HEK293 (cell line): Measurements from ENCODE around the gene POLR2L.

ENCODE experiments used
- BCL6B ChIP-seq: fragments of 450-650 bp; formaldehyde crosslinking; IDR thresholded peaks from 2 replicates; pipeline ENCODE4 v1.5.1; 2017; ENCODE audit warnings: missing biosample characterization, missing genetic modification characterization
- CTCF ChIP-seq: fragments of 450-650 bp; formaldehyde crosslinking; IDR thresholded peaks from 2 replicates; pipeline ENCODE4 v1.5.1; 2016; ENCODE audit warnings: missing biosample characterization, missing genetic modification characterization
- FEZF1 ChIP-seq: fragments of 450-650 bp; formaldehyde crosslinking; IDR thresholded peaks from 2 replicates; pipeline ENCODE4 v1.5.1; 2016; ENCODE audit warnings: missing biosample characterization, missing genetic modification characterization
- GFI1B ChIP-seq: fragments of 450-650 bp; formaldehyde crosslinking; IDR thresholded peaks from 2 replicates; pipeline ENCODE4 v1.5.1; 2016; ENCODE audit warnings: missing biosample characterization, missing genetic modification characterization
- GLIS2 ChIP-seq: fragments of 450-650 bp; formaldehyde crosslinking; IDR thresholded peaks from 2 replicates; pipeline ENCODE4 v1.5.1; 2016; ENCODE audit warnings: missing biosample characterization, missing genetic modification characterization
- KLF9 ChIP-seq: fragments of 450-650 bp; formaldehyde crosslinking; IDR thresholded peaks from 2 replicates; pipeline ENCODE4 v1.5.1; 2016; ENCODE audit warnings: missing biosample characterization, missing genetic modification characterization, low read depth
- PRDM4 ChIP-seq: fragments of 450-650 bp; formaldehyde crosslinking; IDR thresholded peaks from 2 replicates; pipeline ENCODE4 v1.5.1; 2017; ENCODE audit warnings: missing biosample characterization, missing genetic modification characterization
- SP2 ChIP-seq: fragments of 450-650 bp; formaldehyde crosslinking; IDR thresholded peaks from 2 replicates; pipeline ENCODE4 v1.5.1; 2016; ENCODE audit warnings: missing biosample characterization, missing genetic modification characterization
- ZBTB26 ChIP-seq: fragments of 450-650 bp; formaldehyde crosslinking; optimal IDR thresholded peaks from 2 replicates; pipeline ENCODE3; 2016; ENCODE audit warnings: missing biosample characterization, mild to moderate bottlenecking, missing genetic modification characterization
- ZBTB7A ChIP-seq: fragments of 450-650 bp; formaldehyde crosslinking; IDR thresholded peaks from 2 replicates; pipeline ENCODE4 v1.5.1; 2016; ENCODE audit warnings: low read depth, missing biosample characterization, missing genetic modification characterization
- ZBTB8A ChIP-seq: fragments of 450-650 bp; formaldehyde crosslinking; IDR thresholded peaks from 2 replicates; pipeline ENCODE4 v1.5.1; 2016; ENCODE audit warnings: missing biosample characterization, missing genetic modification characterization
- ZFP3 ChIP-seq: fragments of 450-650 bp; formaldehyde crosslinking; IDR thresholded peaks from 2 replicates; pipeline ENCODE4 v1.5.1; 2016; ENCODE audit warnings: low read depth, missing biosample characterization, missing genetic modification characterization
- ZFP37 ChIP-seq: fragments of 450-650 bp; formaldehyde crosslinking; IDR thresholded peaks from 2 replicates; pipeline ENCODE4 v1.5.1; 2016; ENCODE audit warnings: missing biosample characterization, missing genetic modification characterization
- ZNF239 ChIP-seq: fragments of 450-650 bp; formaldehyde crosslinking; IDR thresholded peaks from 2 replicates; pipeline ENCODE4 v1.5.1; 2016; ENCODE audit warnings: missing biosample characterization, missing genetic modification characterization
- ZNF274 ChIP-seq, 2 experiments: fragments of 200-500 bp in 1 of 2; fragments of 450-650 bp in 1 of 2; sonication (Bioruptor generic) in 1 of 2; formaldehyde crosslinking in 1 of 2; IDR thresholded peaks; 2 replicates each; pipeline versions ENCODE4 v1.5.1 to v1.6.1; 2014 to 2016; ENCODE audit warnings: borderline replicate concordance in 1 of 2, inconsistent platforms in 1 of 2, low read length in 1 of 2, missing biosample characterization in 1 of 2, missing genetic modification characterization in 1 of 2
- ZNF335 ChIP-seq: fragments of 450-650 bp; formaldehyde crosslinking; conservative IDR thresholded peaks from 2 replicates; pipeline ENCODE4 v1.5.1; 2016; ENCODE audit warnings: missing biosample characterization, missing genetic modification characterization
- ZNF354C ChIP-seq: fragments of 450-650 bp; formaldehyde crosslinking; IDR thresholded peaks from 2 replicates; pipeline ENCODE4 v1.5.1; 2016; ENCODE audit warnings: missing biosample characterization, missing genetic modification characterization, low read depth, borderline replicate concordance
- ZNF398 ChIP-seq: fragments of 450-650 bp; formaldehyde crosslinking; IDR thresholded peaks from 2 replicates; pipeline ENCODE4 v1.5.1; 2017; ENCODE audit warnings: missing biosample characterization, missing genetic modification characterization
- ZNF423 ChIP-seq: fragments of 450-650 bp; formaldehyde crosslinking; IDR thresholded peaks from 2 replicates; pipeline ENCODE4 v1.5.1; 2016; ENCODE audit warnings: missing biosample characterization, missing genetic modification characterization
- ZNF426 ChIP-seq: fragments of 450-650 bp; formaldehyde crosslinking; IDR thresholded peaks from 2 replicates; pipeline ENCODE4 v1.5.1; 2017; ENCODE audit warnings: missing biosample characterization, missing genetic modification characterization, mild to moderate bottlenecking, inconsistent platforms, moderate library complexity
- ZNF501 ChIP-seq: fragments of 450-650 bp; formaldehyde crosslinking; IDR thresholded peaks from 2 replicates; pipeline ENCODE4 v1.5.1; 2016; ENCODE audit warnings: missing biosample characterization, missing genetic modification characterization
- ZNF514 ChIP-seq: fragments of 450-650 bp; formaldehyde crosslinking; IDR thresholded peaks from 2 replicates; pipeline ENCODE4 v1.5.1; 2016; ENCODE audit warnings: missing biosample characterization, missing genetic modification characterization
- ZNF549 ChIP-seq: fragments of 450-650 bp; IDR thresholded peaks from 2 replicates; pipeline ENCODE4 v1.5.1; 2018; ENCODE audit warnings: missing biosample characterization, missing genetic modification characterization, mild to moderate bottlenecking, inconsistent platforms, moderate library complexity
- ZNF596 ChIP-seq: fragments of 450-650 bp; IDR thresholded peaks from 2 replicates; pipeline ENCODE4 v1.5.0; 2018; ENCODE audit warnings: missing biosample characterization, mild to moderate bottlenecking, missing genetic modification characterization, moderate library complexity
- ZNF600 ChIP-seq: fragments of 450-650 bp; formaldehyde crosslinking; IDR thresholded peaks from 2 replicates; pipeline ENCODE4 v1.5.1; 2016; ENCODE audit warnings: missing biosample characterization, missing genetic modification characterization
- ZNF621 ChIP-seq: fragments of 450-650 bp; formaldehyde crosslinking; IDR thresholded peaks from 2 replicates; pipeline ENCODE4 v1.5.1; 2017; ENCODE audit warnings: missing biosample characterization, missing genetic modification characterization
- ZNF639 ChIP-seq: fragments of 450-650 bp; formaldehyde crosslinking; IDR thresholded peaks from 2 replicates; pipeline ENCODE4 v1.5.1; 2016; ENCODE audit warnings: missing biosample characterization, missing genetic modification characterization
- ZNF76 ChIP-seq: fragments of 450-650 bp; formaldehyde crosslinking; IDR thresholded peaks from 2 replicates; pipeline ENCODE4; 2016; ENCODE audit warnings: low read depth, missing biosample characterization, missing genetic modification characterization, borderline replicate concordance
- ZSCAN18 ChIP-seq: fragments of 450-650 bp; formaldehyde crosslinking; IDR thresholded peaks from 2 replicates; pipeline ENCODE4 v1.5.1; 2016; ENCODE audit warnings: missing biosample characterization, missing genetic modification characterization

The POLR2L gene

GRCh38 chr11:798093-798713 is 44.1 kb downstream of the POLR2L start, which contains the start of gene SLC25A22 (continued):
- TF ChIP-seq ZSCAN18 (tag by site-specific recombination) (no peak), KLF9 (tag by site-specific recombination) (peak; percentile 82), FEZF1 (tag by site-specific recombination) (no peak), ZNF335 (tag by site-specific recombination) (peak; percentile 28), CTCF (tag by site-specific recombination) (peak; percentile 70), ZBTB7A (tag by site-specific recombination) (no peak), ZNF621 (tag by site-specific recombination) (no peak), ZNF274 (IDR thresholded peaks at IDR 0.05; ENCODE audit: low read length) (no peak), ZNF274 (tag by site-specific recombination; IDR thresholded peaks at IDR 0.05; ENCODE audit: borderline replicate concordance) (no peak), ZNF354C (no peak), ZNF426 (tag by site-specific recombination) (no peak), ZNF76 (tag by site-specific recombination) (no peak), SP2 (tag by site-specific recombination) (no peak), ZNF239 (tag by site-specific recombination) (no peak), GLIS2 (tag by site-specific recombination) (peak; percentile 33), ZBTB26 (tag by site-specific recombination) (peak; percentile 59), ZBTB8A (tag by site-specific recombination) (peak; percentile 72), ZNF423 (tag by site-specific recombination) (no peak), ZNF549 (tag by site-specific recombination) (no peak), ZFP37 (no peak), ZNF501 (no peak), GFI1B (tag by site-specific recombination) (no peak), ZNF514 (tag by site-specific recombination) (no peak), ZNF639 (tag by site-specific recombination) (no peak), ZNF596 (tag by site-specific recombination) (no peak), PRDM4 (no peak), BCL6B (tag by site-specific recombination) (no peak), ZNF600 (tag by site-specific recombination) (no peak), ZFP3 (no peak), ZNF398 (tag by site-specific recombination) (no peak)
